ENCODE measurements around the gene CHRM2. TPM values are rescaled to one million over a fixed set of nuclear protein-coding genes. Genes with fewer than 3 reads are reported as not detected.

Gene CHRM2
- total and polyA plus RNA-seq, 9 of the 15 experiments (the other 6 are each of a cell fraction or from before 2014, with no cell fraction given), result not detected

DNA sequence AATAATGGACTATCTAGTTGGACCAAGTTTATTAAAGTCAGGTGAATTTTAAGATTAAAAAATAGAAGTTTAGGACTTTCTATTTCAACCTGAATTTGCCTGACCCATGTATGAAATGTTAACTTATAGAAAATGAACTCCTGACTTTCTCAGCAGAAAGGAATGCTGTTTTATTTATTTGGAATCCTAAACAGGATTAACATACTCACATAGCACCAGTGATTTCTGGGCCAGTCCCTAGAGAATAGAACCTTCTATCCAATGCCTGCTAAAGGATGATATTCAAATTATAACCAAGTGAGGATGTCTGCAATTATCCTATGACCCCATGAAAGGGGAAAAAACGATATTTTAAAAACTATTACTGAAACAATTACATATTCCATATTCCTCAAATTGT, 148.8 kb downstream of the CHRM2 start (continued):
- TF ChIP-seq, protein P1, sequence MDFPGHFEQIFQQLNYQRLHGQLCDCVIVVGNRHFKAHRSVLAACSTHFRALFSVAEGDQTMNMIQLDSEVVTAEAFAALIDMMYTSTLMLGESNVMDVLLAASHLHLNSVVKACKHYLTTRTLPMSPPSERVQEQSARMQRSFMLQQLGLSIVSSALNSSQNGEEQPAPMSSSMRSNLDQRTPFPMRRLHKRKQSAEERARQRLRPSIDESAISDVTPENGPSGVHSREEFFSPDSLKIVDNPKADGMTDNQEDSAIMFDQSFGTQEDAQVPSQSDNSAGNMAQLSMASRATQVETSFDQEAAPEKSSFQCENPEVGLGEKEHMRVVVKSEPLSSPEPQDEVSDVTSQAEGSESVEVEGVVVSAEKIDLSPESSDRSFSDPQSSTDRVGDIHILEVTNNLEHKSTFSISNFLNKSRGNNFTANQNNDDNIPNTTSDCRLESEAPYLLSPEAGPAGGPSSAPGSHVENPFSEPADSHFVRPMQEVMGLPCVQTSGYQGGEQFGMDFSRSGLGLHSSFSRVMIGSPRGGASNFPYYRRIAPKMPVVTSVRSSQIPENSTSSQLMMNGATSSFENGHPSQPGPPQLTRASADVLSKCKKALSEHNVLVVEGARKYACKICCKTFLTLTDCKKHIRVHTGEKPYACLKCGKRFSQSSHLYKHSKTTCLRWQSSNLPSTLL (IDR thresholded peaks at IDR 0.05), result no peak
- TF ChIP-seq RBM34 (IDR thresholded peaks at IDR 0.05; ENCODE audit: borderline replicate concordance, insufficient read depth, low read length) (no peak), CREM (IDR thresholded peaks at IDR 0.05; ENCODE audit: low read depth) (no peak), HOXB6 (CRISPR knock-in tag; IDR thresholded peaks at IDR 0.05; ENCODE audit: borderline replicate concordance) (no peak), MEF2A (IDR thresholded peaks at IDR 0.05; ENCODE audit: control insufficient read depth, low read depth, low read length) (no peak), MAZ (CRISPR knock-in tag; conservative IDR thresholded peaks at IDR 0.05 in 1 of 2, IDR thresholded peaks at IDR 0.05 in 1 of 2) (no peak), SRSF9 (IDR thresholded peaks at IDR 0.05; ENCODE audit: borderline replicate concordance, low read depth, low read length) (no peak), GATA2 (CRISPR knock-in tag; IDR thresholded peaks at IDR 0.05) (no peak)
- TF ChIP-seq, protein P2, sequence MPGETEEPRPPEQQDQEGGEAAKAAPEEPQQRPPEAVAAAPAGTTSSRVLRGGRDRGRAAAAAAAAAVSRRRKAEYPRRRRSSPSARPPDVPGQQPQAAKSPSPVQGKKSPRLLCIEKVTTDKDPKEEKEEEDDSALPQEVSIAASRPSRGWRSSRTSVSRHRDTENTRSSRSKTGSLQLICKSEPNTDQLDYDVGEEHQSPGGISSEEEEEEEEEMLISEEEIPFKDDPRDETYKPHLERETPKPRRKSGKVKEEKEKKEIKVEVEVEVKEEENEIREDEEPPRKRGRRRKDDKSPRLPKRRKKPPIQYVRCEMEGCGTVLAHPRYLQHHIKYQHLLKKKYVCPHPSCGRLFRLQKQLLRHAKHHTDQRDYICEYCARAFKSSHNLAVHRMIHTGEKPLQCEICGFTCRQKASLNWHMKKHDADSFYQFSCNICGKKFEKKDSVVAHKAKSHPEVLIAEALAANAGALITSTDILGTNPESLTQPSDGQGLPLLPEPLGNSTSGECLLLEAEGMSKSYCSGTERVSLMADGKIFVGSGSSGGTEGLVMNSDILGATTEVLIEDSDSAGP (CRISPR knock-in tag; IDR thresholded peaks at IDR 0.05), result no peak

All from K562 (cell line).